ENCODE measurements around the gene KDELR1.

The KDELR1 gene

GRCh38 chr19:48341515-48342413 lies 49.6 kb downstream of the KDELR1 start:
- DNase-seq = no peak

- DNase-seq = no peak
Measured at GRCh38 chr19:48340995-48341394, 50.4 kb downstream of the KDELR1 start.

DNA sequence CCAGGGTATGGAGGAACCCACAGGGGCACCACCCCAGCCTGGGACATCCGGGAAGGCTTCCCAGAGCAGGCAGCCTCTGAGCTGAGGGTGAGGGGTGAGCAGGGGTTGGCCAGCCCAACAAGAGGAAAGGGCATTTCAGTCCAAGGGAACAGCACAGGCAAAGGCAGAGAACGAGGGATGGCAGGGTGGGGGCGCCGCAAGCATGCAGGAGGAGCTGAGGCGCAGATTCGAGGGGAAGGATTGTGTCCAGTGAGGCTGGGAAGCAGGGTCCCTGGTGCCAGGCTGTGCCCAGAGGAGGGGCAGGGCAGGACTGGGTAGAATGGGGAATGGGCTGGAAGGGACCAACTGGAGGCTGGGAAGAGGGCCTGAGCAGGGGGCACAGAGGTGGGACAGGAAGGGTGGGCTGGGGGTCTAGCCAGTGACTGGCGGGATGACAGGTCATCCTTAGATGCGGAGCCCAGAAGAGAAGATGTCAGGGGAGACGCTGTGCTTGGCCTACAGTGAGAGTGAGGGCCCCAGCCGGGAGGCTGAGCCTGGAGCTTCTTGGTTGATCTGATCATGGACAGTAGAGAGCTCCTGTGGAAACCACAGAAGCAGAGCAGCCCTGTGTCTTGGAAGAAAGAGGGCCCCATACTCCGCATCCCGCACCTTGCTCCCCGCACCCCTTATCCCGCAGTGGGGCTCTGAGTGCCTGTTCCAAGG lies 52.4 kb downstream of the KDELR1 start:
- DNase-seq = no peak

DNA sequence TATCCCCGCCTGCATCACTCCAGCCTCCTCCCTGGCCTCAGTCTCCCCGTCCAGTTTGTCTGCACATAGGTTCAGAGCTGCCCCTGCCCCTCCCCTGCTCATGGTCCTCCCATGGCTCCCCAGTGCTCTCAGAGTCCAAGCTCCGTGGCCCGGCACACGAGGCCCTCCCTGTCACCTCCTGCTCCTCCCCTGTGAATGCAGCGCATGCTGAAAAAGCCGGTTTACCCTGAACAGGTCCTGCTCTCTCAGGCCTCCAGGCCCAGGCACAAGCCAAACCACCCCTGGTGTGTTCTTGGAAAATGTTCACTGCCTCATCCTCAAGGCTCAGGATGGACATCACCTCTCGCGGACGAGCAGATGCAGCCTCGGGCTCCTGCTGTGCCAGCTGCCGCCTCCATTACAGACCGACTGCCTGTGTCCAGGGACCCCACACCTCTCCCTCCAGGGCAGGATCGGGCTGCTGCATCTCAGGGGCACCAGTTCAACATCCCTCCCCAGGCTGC lies 53.0 kb downstream of the KDELR1 start:
- DNase-seq = no peak

DNA sequence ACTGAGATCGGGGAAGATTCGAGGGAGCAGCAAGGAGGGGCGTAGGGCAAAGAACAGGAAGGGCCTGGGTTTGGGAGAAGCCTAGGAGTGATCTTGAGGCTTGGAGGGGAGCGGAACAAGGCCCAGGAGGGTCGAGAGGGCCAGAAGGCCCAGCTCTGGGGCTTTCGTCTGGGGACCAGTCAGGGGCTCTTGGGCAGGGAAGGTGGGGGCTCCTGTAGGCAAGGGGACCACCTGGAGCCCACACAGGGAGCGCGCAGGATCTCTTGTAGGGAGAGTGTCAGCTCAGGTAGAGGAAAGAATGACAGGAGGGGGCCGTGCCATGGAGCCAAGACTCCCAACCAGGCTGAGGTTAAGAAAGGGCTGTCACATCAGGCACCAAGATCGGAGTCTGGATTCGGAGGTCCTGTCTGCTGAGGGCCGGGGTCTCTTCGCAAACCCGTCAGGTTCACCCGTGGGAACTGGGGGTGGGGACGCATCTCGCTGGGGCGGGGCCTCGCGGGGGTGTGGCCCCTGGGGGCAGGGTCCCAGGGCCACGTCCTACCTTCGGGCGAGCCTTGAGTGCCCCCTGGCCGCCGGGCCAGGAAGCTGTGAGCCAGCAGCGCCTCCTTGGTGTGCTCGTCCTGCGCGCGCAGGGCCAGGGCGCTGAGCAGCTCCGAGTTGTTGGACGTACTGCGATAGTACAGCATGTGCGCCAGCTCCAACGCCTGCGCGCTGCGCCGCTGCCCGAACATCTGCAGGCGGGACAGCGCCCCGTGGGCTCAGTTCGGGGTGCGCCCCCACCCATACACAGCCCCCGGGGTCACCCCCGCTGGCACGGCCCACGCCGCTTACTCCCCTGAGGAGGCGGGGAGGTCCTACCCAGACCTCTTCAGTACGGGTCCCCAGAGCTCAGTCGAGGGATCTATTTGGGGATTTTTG lies 57.6 kb downstream of the KDELR1 start:
- peak; percentile 98 for DNase-seq

DNA sequence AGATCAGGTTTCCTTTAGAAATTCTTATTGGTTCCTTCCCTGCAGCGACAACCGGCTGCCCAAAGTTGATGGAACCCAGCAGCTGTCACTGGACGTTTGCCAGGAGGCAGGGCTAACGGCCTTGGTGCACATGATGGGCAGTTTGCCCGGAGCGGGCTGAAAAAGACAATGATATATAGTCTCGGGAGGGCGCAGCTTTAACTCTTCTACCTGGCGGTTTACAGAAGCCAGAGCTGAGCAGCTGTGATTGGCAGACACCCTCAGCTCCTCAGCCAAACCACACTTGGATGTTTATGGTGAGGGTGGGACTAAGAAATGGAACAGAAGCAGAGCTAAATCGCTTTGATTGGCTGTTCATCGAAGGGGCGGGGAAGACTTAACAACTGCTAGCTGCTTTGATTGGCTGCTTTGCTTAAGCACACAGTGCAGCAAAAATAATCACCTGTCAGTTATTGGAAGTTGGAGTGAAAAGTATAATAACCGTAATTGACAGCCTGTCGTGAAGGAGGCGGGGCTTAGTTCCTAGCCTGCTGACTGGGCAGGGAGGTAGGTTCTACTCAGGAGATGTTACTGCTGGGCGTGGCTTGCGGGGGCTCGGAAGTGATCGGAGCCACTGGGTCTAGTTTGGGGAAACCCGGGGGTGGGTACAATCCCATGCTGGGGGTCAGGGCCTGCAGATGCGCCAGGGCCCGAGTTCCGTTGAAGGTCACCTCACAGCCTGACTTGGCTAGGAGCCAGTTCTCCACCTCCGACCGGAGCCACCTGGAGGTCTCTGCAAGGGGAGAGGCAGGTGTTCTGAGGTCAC lies 58.5 kb downstream of the KDELR1 start:
- DNase-seq = peak; percentile 100
